BJ (cell line): ENCODE measurements around the gene KDM8. TPM values are rescaled to one million over a fixed set of nuclear protein-coding genes. Genes with fewer than 3 reads are reported as not detected.

Source experiments
- CTCF ChIA-PET: fragments of 350-600 bp; formaldehyde crosslinking; extraction: SDS; loops from one replicate; lab custom pipeline; 2021; ENCODE audit warnings: antibody characterized with exemption, inconsistent platforms; lab: Yijun Ruan, JAX
- POLR2A ChIA-PET: fragments of 300-600 bp; sonication (Branson Sonifier 250); formaldehyde crosslinking; extraction: SDS; loops from one replicate; lab custom pipeline; 2021; ENCODE audit warnings: antibody characterized with exemption; lab: Charles Lee
- DNase-seq: peaks from one replicate; pipeline ENCODE4 v3.0.0-alpha.2; 2011; ENCODE audit warnings: low read depth
- H3K27me3 ChIP-seq: 2 replicates; pipeline ENCODE4 v1.6.0; 2011; ENCODE audit warnings: low read length; ENCODE audit not compliant: control insufficient read depth, insufficient read depth
- H3K36me3 ChIP-seq: 2 replicates; pipeline ENCODE4 v1.5.1; 2011; ENCODE audit warnings: low read length; ENCODE audit not compliant: control insufficient read depth, insufficient read depth
- H3K4me3 ChIP-seq: 2 replicates; pipeline ENCODE4 v1.5.1; 2011; ENCODE audit warnings: low read depth, mild to moderate bottlenecking, control low read depth, low read length
- polyA plus RNA-seq: library from polyadenylated mRNA; depleted of rRNA; stranded (reverse); fragments of >200 nt; gene quantifications from 2 replicates; pipeline ENCODE4 v1.2.3, GENCODE V29; 2011
- TF ChIP-seq, protein P1 (sequence below): IDR thresholded peaks from 2 replicates; pipeline ENCODE4 v1.5.1; 2011; ENCODE audit warnings: low read depth, mild to moderate bottlenecking, control low read depth, inconsistent platforms, low read length, moderate library complexity; ENCODE audit not compliant: insufficient read depth

The KDM8 gene
- polyA plus RNA-seq, 1 experiment = 3.7 TPM

DNA sequence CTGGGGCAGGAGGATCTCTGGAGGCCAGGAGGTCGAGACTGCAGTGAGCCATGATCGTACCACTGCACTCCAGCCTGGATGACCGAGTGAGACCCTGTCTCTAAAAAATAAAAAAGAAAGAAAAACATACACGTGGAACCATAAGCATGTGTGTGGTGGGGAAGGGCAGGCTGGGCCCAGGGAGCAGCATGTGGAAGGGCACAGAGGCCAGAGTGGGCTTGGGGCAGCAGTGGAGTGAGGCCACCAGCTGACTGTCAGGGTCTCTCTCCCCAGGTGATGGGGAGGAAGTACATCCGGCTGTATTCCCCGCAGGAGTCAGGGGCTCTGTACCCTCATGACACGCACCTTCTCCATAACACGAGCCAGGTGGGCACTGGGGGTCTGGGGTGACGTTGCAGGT, 16.8 kb downstream of the KDM8 start:
- TF ChIP-seq, protein P1, sequence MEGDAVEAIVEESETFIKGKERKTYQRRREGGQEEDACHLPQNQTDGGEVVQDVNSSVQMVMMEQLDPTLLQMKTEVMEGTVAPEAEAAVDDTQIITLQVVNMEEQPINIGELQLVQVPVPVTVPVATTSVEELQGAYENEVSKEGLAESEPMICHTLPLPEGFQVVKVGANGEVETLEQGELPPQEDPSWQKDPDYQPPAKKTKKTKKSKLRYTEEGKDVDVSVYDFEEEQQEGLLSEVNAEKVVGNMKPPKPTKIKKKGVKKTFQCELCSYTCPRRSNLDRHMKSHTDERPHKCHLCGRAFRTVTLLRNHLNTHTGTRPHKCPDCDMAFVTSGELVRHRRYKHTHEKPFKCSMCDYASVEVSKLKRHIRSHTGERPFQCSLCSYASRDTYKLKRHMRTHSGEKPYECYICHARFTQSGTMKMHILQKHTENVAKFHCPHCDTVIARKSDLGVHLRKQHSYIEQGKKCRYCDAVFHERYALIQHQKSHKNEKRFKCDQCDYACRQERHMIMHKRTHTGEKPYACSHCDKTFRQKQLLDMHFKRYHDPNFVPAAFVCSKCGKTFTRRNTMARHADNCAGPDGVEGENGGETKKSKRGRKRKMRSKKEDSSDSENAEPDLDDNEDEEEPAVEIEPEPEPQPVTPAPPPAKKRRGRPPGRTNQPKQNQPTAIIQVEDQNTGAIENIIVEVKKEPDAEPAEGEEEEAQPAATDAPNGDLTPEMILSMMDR = no peak
- POLR2A ChIA-PET = no interaction called here
- no peak for DNase-seq
- Histone ChIP-seq H3K36me3 (peaks cover 7% of the 10 kb centered on the region), H3K4me3 (no peak overlapping the region), H3K27me3 (no peaks in the 10 kb centered on the region)
- CTCF ChIA-PET = interaction anchor here (6.8 kb wide), 1 partner anchor 14 kb away, joined by 50 read pairs; no protein-coding TSS in a partner anchor

DNA sequence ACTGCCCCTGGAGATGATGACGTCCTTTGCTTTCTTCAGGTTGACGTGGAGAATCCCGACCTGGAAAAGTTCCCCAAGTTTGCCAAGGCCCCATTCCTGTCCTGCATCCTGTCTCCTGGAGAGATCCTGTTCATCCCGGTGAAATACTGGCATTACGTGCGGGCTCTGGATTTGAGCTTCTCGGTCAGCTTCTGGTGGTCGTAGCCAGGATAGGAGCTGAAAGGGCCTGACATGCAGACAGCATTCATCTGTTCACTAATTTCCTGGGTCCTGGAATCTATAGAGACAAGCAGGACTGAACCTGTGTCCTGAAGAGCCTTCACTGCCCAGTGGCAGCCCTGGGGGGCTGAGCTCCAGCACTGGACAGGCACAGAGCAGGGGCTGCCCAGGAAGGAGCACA, 17.2 kb downstream of the KDM8 start:
- DNase-seq = no peak
- CTCF ChIA-PET = interaction anchor here (3.0 to 6.8 kb wide), 2 partner anchors 14 to 148 kb away, joined by 17 to 50 read pairs; no protein-coding TSS in a partner anchor
- H3K27me3 ChIP-seq = no peaks in the 10 kb centered on the region
- TF ChIP-seq, protein P1 = no peak
- no peak overlapping the region for H3K4me3 ChIP-seq
- POLR2A ChIA-PET = no interaction called here
- H3K36me3 ChIP-seq = peaks cover 10% of the 10 kb centered on the region

DNA sequence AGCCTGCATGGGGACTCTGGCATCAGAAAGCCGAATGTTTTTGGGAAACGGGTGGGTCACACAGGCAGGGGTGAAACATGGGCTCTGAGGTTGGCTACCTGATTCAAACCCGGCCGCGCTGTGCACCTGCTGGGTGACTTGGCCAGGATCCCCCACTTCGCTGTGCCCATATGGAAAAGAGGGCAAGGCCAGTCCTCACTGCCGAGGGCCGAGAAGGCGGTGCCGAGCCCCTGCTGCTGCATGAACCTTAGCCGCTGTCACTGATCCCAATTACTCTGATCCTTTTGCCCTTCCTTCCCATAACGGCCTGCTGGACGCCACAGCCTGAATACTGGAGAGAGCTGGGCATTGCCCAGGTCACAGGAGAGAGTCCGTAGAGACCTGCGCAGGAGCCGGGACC, 17.7 kb downstream of the KDM8 start:
- TF ChIP-seq, protein P1 = no peak
- Histone ChIP-seq H3K4me3 (no peak overlapping the region), H3K27me3 (no peaks in the 10 kb centered on the region), H3K36me3 (peaks cover 9% of the 10 kb centered on the region)
- no peak for DNase-seq
- ChIA-PET CTCF (interaction anchor here (1.1 to 6.8 kb wide), 4 partner anchors 13 to 147 kb away, joined by 3 to 50 read pairs (median 10); no protein-coding TSS in a partner anchor), POLR2A (no interaction called here)

DNA sequence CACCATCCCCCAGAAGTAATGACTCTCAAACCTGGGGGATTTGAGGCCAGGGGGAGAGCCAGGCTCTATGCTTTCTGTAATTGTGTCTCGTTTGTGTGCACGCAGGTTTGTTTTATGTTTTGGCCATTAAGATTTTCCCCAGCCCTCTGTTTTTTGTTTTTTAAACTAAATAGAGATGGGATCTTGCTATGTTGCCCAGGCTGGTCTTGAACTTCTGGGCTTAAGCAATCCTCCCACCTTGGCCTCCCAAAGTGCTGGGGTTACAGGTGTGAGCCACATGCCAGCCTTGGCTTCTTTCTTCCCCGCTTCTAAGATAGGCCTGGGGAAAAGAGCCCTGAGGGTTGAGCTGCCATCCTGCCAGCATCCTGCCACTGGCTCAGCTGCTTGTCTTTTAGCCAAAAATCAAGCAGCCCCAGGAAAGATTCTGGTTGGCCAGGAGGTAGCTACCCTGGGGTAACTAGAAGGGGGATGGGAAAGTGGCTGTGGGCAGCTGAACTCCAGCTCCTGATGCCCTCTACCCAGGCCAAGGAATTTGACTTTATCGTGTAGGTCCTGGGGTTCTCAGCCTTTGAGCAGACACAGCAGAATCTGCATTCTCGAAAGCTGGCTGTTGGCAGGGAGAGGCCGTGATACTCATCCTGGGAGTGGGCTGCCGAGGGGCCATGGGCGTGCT, 18.4 kb downstream of the KDM8 start:
- CTCF ChIA-PET = interaction anchor here (1.1 to 6.8 kb wide), 6 partner anchors 13 to 146 kb away, joined by 3 to 50 read pairs (median 6); no protein-coding TSS in a partner anchor
- no peak for DNase-seq
- TF ChIP-seq, protein P1 = no peak
- Histone ChIP-seq H3K36me3 (peaks cover 9% of the 10 kb centered on the region), H3K4me3 (no peak overlapping the region), H3K27me3 (no peaks in the 10 kb centered on the region)
- POLR2A ChIA-PET = interaction anchor here (0.6 to 1.1 kb wide), 2 partner anchors 18 to 43 kb away, joined by 4 to 6 read pairs; partner anchors contain the start of gene KDM8
